ENCODE results near the gene SNX30.
"Not testable (repeated sequence)": the region's sequence is repeated elsewhere in the genome, so short reads cannot be mapped to it uniquely, and the experiment has no call there.

The SNX30 gene

GRCh38 chr9:112750016-112750763 is at the start of gene SNX30:
Gene SNX30 (plus strand): TSS chr9:112750760. CDS start chr9:112751002, 242 bp downstream.
- DNase-seq (ENCODE audit: low read depth): peak; percentile 62

DNA sequence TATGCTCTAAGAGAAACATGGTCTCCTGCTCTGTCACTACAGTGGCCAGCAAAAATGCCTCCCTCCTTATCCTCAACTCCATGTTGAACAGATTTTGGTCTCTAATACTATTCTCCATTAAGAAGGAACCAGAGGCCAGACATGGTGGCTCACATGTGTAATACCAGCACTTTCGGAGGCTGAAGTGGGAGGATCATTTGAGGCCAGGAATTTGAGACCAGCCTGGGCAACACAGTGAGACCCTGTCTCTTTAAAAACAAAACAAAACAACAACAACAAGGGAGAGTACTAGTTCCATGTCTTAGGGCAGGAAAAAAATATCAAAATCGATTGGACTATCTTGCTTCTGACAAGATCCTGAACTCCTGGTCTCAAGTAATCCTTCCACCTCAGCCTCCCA is 47.3 kb upstream of the SNX30 start:
- DNase-seq (ENCODE audit: low read depth): no peak

GRCh38 chr9:112705768-112706427 is 44.7 kb upstream of the SNX30 start:
- no peak for DNase-seq (ENCODE audit: low read depth)

GRCh38 chr9:112711050-112711689 is 39.4 kb upstream of the SNX30 start:
- no peak for DNase-seq (ENCODE audit: low read depth)

- DNase-seq (ENCODE audit: low read depth): no peak
These were observed 37.9 kb upstream of the SNX30 start for GRCh38 chr9:112712678-112713077.

DNA sequence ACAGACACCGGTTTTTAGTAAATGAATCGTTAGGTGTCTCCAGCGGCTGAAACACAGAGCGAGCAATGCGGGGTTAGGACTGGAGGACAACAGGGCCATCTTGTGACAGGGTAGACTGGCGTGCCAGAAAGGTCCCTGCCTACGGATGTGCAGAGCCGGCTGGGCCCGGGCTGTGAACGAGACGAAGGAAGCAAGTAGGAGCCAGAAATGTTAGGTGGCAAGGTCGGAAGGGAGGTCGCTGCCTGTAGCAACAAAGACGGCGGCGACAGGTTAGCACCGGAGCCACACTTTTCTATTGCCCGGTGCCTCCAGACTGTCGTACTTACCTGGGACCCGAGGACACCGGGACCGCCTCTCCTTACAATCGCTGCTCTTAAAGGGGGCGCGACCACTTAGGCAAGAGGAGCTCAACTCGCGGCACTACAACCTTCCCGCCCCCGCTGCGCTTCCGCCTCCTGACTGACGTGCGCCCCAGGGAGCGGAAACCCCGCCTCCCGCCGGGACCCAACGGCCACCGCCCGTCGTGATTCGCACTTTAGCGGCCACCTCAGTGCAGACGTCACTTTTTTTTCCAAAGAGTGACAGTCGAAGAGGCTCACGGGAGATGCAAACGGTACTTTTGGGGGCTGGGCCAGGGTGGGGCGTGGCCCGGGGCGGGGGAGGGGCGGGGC is 32.8 kb upstream of the SNX30 start, which contains the start of gene INIP:
Gene INIP, minus strand, starts transcription at position 457 of the 671 bp plus-strand sequence. CDS start 1,632 bp downstream, outside the sequence.
- DNase-seq (ENCODE audit: low read depth): peak; percentile 96

DNA sequence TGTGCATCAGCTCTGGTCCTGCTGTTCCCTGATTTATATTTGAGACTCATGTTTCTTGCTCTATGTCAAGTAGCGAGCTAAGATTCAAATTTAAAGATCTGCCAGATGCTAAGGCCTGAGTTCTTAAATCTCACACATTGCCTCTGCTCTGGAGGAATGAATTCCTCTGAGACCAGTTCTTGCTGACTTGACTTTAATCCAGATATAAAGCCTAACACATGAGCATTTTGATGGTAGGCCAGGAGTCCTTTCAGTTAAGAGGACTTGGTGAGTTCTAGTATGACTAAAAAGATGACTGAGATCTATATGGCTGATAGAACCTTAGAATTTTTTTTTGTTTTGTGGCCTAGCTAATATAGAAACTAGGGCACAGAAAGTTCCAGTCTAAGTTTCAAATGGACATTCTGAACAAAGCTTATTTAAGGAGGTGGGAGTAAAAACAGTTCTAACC is 31.3 kb upstream of the SNX30 start:
- DNase-seq (ENCODE audit: low read depth): no peak

GRCh38 chr9:112719696-112720095 is 30.9 kb upstream of the SNX30 start:
- DNase-seq (ENCODE audit: low read depth): no peak

GRCh38 chr9:112720113-112720780 is 30.3 kb upstream of the SNX30 start:
- no peak for DNase-seq (ENCODE audit: low read depth)

DNA sequence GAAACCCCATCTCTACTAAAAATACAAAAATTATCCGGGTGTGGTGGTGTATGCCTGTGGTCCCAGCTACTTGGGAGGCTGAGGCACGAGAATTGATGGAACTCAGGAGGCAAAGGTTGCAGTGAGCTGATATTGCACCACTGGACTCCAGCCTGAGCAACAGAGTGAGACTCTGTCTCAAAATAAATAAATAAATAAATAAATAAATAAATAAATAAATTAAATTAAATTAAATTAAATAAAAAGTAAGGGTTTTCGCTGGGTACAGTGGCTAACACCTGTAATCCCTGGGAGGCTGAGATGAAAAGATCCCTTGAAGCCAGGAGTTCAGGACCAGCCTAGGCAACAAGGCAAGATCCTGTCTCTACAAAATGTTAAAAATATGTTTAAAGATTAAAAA is 27.8 kb upstream of the SNX30 start:
- not testable (repeated sequence) for DNase-seq (ENCODE audit: low read depth)

DNA sequence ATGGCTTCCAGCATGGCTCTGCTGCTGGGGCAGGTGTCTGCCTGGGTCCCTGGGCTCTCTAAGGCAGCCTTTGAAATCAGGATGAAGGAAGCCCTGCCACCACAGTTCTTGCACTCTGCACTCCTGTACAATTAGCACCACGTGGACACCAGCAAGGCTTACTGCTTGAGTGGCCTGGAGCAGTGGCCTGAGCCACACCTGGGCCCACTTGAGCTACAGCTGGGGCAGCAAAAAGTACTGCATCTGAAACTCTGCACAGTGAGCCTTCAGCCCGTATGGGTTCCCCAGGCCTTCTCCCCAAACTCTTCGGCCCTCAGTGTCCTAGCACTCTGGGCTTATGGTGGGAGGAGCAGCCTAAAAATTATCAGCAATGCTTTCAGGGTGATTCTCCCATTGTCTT is 24.6 kb upstream of the SNX30 start:
- DNase-seq (ENCODE audit: low read depth): no peak

DNA sequence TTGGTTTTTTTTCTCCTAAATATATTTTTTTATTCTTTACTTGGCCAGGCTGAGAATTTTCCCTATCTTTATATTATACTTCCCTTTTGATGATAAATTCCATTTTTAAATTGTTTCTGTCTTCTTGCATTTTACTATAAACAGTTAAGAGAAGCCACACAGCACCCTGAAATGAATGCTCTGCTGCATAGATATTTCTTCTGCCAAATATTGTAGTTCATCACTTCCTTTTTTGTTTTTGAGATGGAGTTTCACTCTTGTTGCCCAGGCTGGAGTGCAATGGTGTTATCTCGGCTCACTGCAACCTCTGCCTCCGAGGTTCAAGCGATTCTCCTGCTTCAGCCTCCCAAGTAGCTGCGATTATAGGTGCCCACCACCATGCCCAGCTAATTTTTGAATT is 24.1 kb upstream of the SNX30 start:
- DNase-seq (ENCODE audit: low read depth): no peak

DNA sequence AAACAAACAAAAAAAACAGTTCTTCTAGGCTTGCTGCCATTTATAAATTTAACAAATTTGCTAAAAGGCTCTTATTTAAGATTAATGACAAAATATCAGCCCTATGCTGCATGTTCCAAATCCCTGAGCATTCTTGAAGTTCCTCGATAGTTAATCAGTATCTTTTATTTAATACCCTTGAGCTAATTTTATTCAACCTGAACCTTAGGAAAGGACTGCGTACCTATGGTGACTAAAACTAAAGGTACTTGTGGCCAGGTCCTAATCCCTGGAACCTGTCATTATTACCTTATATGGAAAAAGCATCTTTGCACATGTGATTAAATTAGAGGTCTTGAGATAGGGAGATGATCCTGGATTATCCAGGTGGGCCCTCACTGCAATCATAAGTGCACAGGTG is 22.2 kb upstream of the SNX30 start:
- no peak for DNase-seq (ENCODE audit: low read depth)

GRCh38 chr9:112731971-112732370 is 18.6 kb upstream of the SNX30 start:
- DNase-seq (ENCODE audit: low read depth): no peak

DNA sequence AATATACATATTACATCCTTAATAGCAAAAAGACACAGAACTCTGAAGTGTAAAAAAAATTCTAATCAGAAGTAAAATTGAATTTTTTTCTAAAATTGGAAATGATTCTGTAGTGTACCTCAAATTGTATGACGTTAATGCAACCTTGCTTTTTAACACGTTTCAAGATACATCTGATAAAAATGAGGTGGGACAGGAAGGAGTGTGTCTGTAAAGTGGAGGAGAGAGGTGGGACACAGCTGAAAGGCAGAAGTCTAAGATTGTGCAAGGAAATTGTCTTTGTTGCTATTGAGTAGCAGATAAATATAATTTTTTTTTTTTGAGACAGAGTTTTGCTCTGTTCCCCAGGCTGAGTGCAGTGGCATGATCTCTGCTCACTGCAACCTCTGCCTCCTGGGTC is 15.7 kb upstream of the SNX30 start:
- DNase-seq (ENCODE audit: low read depth): no peak

DNA sequence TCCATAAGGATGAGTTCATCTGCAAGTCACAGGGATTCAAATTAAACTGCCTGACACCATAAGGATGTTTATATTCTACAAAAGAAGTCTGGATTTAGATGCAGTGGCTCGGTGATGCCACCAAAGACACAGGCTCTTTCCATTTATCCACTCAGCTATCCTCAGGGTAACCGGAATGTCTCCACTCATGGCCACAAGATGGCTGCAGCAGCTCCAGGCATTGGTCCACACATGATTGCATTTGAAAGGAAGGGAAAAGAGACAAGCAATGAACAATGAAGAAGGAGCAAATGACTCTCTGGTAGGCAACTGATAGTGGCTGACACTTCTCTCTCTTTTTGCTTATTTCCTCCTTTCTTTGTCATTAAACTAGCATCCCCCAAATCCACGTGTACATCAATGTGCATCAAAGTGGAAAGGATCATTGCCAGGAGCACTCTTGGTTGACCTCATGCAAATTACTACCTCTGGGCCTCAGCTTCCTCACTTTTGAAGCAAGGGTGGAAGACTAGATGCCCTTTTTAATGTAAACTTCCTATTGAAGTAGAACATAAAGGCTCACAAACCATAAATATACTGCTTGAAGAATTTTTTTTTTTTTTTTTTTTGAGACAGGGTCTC is 7.2 kb upstream of the SNX30 start:
- DNase-seq (ENCODE audit: low read depth): no peak

DNA sequence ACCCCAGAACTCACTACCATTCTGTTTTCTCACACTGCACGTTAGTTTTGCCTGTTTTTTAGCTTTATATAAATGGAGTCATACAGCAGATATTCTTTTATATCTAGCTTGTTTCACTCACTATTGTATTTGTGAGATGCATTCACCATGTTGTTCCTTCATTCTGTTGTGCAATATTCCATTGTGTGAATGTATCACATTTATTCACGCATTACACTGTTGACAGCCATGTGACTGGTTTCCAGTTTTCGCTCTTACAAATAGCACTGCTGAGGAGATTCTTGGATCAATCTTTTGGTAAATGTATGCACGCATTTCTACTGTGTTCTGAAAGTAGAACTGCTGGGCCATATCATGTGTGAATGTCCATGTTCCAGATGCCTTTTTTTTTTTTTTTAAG is 6.4 kb upstream of the SNX30 start:
- DNase-seq (ENCODE audit: low read depth): no peak

DNA sequence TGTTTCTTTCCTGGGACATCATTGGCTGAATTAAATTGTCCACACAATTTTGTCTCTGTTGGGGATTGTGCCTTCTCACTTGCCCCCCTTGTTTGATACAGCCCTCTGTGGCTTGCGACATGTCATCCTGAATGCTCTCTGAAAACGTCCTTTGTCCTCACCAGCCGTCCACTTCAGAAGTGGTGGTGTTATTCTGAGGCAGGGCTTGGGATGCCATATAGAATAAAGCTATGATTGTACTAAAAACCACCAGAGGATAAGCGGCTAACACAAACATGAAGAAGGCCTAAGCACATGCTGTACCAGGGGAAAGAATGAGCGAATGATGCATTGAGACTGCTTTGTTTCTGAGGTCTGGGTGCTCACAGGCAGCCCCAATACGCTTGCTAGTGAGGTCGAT is 3.5 kb upstream of the SNX30 start:
- DNase-seq (ENCODE audit: low read depth): no peak

- DNase-seq (ENCODE audit: low read depth): no peak
These were observed 150 bp downstream of the SNX30 start for GRCh38 chr9:112750764-112751055.

DNA sequence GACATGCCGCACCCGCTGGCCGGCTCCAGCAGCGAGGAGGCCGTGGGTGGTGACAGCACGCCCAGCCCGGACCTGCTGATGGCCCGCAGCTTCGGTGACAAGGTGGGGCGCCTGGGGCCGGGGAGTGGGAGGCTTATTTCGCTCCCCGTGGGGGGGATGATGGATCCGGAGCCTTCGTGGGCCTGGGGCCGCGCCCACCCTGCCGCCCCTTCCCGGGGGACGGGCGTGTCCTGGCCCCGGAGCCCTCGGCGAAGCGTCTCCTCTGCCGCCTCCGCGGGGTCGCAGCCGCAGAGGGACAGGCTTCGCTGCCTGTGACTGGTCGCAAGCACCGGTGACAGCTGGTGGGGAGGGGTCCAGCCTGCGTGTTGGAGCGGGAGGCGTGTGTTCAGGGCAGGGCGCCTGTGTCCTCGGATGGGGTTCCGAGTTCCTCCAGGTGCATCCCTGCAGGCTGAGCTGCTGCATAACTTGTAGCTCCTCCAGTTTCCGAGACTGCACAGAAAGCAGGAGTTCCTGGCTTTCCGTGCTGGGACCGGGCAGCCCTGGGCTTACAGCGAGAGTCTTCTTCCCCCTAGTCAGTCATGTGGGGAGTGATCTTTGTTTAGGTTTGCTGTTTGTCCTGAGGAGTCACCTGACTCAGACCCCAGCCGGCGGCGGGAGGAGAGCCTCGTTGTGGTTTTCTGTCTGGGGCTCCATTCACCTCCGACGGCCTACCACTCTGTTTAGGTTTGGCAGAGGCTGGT is 666 bp downstream of the SNX30 start:
- peak; percentile 13 for DNase-seq (ENCODE audit: low read depth)

Data from activated T-helper 9 cell treated with anti-CD3 and anti-CD28 coated beads, Interleukin-2, amount 50 U/mL, for 16 hours (primary cell).